ENCODE measurements around the gene FKBP5.

Gene FKBP5

DNA sequence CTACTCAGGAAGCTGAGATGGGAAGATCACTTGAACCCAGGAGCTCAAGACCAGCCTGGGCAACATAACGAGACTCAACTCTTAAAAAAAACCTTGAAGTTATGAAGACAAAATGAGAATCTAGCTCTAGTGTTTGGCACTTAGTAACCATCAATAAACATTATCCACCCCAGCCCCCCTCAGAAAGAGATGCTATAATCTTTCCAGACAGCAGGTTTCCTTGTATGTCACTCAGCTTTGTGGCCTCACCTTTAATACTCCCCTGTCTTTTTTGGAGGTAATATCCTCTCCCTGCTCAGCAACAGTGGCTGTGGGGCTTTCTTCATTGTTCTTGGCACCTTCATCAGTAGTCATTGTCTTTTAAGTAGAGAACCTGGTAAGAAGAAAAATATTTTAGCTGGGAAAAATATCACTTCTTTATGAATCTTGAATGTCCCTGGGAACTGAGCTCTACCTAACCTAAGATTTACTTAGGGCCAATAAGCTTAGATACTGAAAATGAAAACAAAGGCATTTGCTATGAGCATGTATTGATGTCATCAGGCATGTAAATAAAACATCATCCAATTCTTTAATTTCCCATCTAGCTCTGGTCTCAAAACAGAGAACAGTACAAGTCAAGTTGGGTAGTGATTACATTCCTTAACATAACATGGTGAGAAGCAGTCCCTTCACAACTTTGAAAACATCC lies 46.1 kb downstream of the FKBP5 start:
- Mint-ChIP-seq H3K36me3 (ENCODE audit: low read depth) (peaks cover 24% of the 10 kb centered on the region), H3K9me3 (no peaks in the 10 kb centered on the region), H3K4me3 (no peak overlapping the region), H3K27ac (peak overlapping the region; percentile 9), H3K4me1 (ENCODE audit: low read depth) (peaks cover 42% of the 10 kb centered on the region), H3K27me3 (ENCODE audit: low read depth) (no peaks in the 10 kb centered on the region)

DNA sequence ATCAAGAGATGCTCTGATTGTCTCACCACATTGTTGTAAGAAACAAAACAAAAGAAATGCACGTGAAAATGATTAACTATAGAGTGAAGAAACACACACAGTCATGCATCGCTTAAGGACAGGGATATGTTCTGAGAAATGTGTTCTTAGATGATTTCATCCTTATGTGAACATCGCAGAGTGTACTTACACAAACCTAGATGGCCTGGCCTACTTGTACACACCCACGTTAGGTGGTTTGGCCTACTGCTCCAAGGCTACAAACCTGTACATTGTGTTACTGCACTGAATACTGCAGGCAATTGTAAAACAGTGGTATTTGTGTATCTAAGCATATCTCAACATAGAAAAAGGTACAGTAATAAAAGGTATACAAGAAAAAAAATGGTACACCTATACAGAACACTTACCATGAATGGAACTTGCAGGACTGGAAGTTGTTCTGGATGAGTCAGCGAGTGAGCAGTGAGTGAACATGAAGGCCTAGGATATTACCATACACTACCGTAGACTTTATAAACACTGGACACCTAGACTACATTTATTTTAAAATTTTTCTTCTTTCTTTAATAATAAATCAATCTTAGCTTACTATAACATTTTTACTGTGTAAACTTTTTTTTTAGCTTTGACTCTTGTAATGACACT lies 48.6 kb downstream of the FKBP5 start:
- no peaks in the 10 kb centered on the region for H3K9me3 Mint-ChIP-seq
- H3K27ac Mint-ChIP-seq, result peak overlapping the region; percentile 21
- H3K27me3 Mint-ChIP-seq (ENCODE audit: low read depth), result no peaks in the 10 kb centered on the region
- no peak overlapping the region for H3K4me3 Mint-ChIP-seq
- peaks cover 31% of the 10 kb centered on the region for H3K36me3 Mint-ChIP-seq (ENCODE audit: low read depth)
- peaks cover 42% of the 10 kb centered on the region for H3K4me1 Mint-ChIP-seq (ENCODE audit: low read depth)

DNA sequence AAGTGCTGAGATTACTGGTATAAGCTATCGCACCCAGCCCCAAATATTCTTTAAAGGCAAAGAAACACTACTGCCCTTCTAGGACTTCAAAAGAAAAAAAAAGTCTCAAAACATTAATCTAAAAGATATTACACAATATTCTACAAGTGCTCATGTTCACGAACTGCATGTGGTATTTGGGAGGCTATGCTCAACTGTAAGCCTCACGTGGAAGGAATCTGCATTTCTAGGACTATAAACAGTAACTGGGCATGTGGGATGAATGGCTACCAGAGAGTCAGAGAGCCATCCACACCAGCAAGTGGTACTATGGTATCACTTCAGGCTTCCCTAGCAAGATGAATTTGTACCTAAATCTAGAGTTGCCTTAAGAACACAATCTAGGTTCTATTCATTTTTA lies 50.0 kb downstream of the FKBP5 start:
- no peaks in the 10 kb centered on the region for H3K9me3 Mint-ChIP-seq
- H3K27me3 Mint-ChIP-seq (ENCODE audit: low read depth), result no peaks in the 10 kb centered on the region
- peaks cover 42% of the 10 kb centered on the region for H3K4me1 Mint-ChIP-seq (ENCODE audit: low read depth)
- H3K27ac Mint-ChIP-seq, result no peak overlapping the region
- no peak overlapping the region for H3K4me3 Mint-ChIP-seq
- peaks cover 29% of the 10 kb centered on the region for H3K36me3 Mint-ChIP-seq (ENCODE audit: low read depth)

DNA sequence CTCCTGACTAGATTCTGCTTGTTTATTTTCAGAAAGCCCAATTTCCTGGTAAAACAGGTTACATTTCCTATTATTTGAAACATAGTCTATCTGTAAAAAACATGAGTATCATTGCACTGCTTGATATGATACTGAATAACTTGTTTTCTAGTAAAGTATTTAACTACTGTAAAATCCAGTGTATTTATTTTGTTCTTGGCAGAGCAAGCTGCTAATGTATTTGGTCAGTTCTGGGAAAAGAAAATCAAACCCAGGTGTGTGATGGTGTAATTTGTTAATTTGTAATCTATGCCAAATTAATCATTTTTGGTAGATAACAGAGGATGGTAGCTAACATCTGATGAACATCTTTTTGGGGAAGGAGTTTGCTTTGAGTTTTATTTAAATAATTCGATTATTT lies 50.8 kb downstream of the FKBP5 start:
- Mint-ChIP-seq H3K4me3 (no peak overlapping the region), H3K9me3 (no peaks in the 10 kb centered on the region), H3K4me1 (ENCODE audit: low read depth) (peaks cover 36% of the 10 kb centered on the region), H3K27ac (no peak overlapping the region), H3K27me3 (ENCODE audit: low read depth) (no peaks in the 10 kb centered on the region), H3K36me3 (ENCODE audit: low read depth) (peaks cover 24% of the 10 kb centered on the region)

DNA sequence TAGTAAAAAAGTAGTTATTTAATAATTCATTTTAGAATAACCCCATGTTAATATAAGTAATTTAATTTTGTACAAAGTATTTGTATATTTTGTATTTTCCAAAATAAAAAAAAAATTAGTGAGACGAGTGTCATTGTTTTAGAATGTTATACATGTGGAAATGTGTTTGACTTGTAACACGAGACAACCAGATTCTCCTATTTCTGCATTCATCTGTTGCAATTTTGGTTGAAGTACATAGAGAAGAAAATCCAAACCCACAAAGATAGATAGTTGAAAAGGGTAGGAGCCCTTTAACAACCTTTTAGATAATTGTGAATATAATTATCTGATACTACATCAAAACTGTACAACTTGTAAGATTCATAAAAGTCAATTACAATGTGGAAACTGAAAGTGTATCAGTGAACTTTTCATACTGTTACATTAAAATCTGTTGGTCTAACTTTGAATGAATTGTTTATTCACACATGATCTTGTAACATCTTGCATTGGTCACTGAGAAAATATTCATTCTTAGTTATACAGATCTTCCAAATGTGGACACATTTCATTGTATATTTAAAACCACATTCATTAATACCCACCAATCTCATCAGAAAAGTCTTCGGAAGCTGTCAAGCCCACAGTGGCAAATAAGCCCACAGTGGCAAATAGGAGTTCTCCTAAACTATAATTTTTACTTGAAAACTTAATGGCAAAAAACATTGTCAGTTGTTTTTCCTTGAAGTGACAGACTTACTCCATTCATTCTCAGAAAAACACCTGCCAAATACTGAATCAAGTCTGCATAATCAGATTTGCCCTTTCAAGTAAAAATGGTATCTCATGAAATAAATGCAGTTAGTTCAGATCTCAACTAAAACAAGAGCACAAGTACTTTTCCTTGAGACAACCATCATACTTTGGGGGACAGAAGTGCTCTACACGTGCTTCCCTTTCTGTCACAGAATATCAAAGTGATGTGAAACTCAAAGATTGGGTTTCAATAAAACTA lies 52.8 kb downstream of the FKBP5 start:
- peak overlapping the region; percentile 75 for H3K27ac Mint-ChIP-seq
- peaks cover 32% of the 10 kb centered on the region for H3K4me1 Mint-ChIP-seq (ENCODE audit: low read depth)
- H3K27me3 Mint-ChIP-seq (ENCODE audit: low read depth), result no peaks in the 10 kb centered on the region
- peaks cover 26% of the 10 kb centered on the region for H3K36me3 Mint-ChIP-seq (ENCODE audit: low read depth)
- no peaks in the 10 kb centered on the region for H3K9me3 Mint-ChIP-seq
- no peak overlapping the region for H3K4me3 Mint-ChIP-seq

DNA sequence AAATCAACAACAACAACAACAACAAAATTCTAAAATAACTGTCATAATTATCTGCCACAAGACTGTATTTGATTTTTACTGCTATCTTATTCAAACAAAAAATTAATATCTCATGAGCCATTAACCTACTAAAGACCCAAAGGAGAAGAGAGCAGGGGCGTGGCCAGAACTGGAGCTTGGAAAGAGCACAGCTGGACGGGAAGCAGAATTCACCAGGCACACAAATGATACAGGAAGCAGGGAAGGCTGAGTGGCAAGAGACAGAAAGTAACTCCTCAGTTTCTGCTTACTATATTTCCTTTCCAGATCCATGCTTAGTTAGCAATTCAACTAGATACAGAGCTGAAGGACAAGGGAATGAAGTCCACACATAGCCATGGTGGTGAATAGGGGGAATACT lies 54.4 kb downstream of the FKBP5 start:
- Mint-ChIP-seq H3K4me3 (no peak overlapping the region), H3K36me3 (ENCODE audit: low read depth) (peaks cover 20% of the 10 kb centered on the region), H3K27ac (peak overlapping the region; percentile 49), H3K4me1 (ENCODE audit: low read depth) (peaks cover 22% of the 10 kb centered on the region), H3K27me3 (ENCODE audit: low read depth) (no peaks in the 10 kb centered on the region), H3K9me3 (no peaks in the 10 kb centered on the region)

DNA sequence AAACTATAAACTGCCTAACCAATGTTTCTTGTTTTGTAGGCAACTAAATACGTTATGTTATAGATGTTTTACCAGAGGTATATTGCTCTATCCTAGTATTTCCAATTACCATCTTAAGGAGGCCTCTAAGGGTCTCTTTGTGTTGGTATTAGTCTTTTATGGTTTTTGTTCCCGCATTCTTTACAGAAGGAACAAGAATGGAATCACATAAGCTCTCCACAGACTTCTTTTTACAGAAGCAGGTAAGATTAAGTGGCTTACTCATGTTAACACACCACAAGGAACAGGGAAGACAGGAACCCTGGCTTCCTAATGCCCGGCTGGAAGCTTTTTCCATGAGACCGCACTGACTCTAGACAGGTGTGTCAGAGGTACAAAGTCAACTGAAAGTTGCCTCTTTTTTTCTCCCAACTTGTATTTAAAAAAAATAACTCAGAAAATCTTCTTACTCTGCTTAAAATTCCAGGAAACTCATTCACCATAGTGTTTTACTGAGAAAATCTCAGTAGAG lies 55.1 kb downstream of the FKBP5 start:
- Mint-ChIP-seq H3K36me3 (ENCODE audit: low read depth) (peaks cover 23% of the 10 kb centered on the region), H3K27me3 (ENCODE audit: low read depth) (no peaks in the 10 kb centered on the region), H3K4me3 (no peak overlapping the region), H3K27ac (no peak overlapping the region), H3K9me3 (no peaks in the 10 kb centered on the region), H3K4me1 (ENCODE audit: low read depth) (peaks cover 20% of the 10 kb centered on the region)

DNA sequence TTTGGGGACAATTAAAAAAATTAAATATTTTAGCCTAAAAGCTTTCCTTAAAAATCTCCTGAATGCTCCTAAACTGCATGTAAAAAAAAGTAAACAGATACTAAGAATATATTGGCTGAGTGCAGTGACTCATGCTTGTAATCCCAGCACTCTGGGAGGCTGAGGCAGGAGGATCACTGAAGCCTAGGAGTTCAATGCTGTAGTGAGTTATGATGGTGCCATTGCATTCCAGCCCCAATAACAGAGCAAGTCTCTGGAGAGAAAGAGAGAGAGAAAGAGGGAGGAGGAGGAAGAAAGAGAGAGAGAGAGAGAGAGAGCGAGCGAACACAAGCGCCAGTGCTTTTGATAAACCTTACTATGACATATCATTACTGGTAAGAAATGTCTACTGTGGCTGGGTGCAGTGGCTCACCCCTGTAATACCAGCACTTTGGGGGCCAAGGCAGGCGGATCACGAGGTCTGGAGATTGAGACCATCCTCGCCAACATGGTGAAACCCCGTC lies 58.8 kb downstream of the FKBP5 start:
- H3K9me3 Mint-ChIP-seq, result no peaks in the 10 kb centered on the region
- no peak overlapping the region for H3K4me3 Mint-ChIP-seq
- H3K27ac Mint-ChIP-seq, result no peak overlapping the region
- peaks cover 14% of the 10 kb centered on the region for H3K36me3 Mint-ChIP-seq (ENCODE audit: low read depth)
- H3K4me1 Mint-ChIP-seq (ENCODE audit: low read depth), result peaks cover 10% of the 10 kb centered on the region
- H3K27me3 Mint-ChIP-seq (ENCODE audit: low read depth), result no peaks in the 10 kb centered on the region

DNA sequence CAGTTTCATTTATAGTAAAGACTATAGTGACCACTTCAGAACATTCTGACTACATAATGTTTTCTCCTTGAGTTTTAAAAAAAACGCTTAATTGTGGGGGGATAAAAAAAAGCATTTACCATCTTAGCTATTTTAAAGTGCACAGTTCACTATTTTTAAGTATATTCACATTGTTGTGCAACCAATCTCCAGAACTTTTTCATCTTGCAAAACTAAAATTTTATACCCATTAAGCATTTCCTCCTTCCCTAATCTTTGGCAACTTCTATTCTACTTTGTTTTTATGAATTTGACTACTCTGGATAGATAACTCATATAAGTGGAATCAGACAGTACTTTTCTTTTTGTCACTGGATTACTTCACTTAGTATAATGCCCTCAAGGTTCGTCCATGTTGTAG lies 62.3 kb downstream of the FKBP5 start:
- no peak overlapping the region for H3K27ac Mint-ChIP-seq
- no peaks in the 10 kb centered on the region for H3K27me3 Mint-ChIP-seq (ENCODE audit: low read depth)
- peaks cover 10% of the 10 kb centered on the region for H3K36me3 Mint-ChIP-seq (ENCODE audit: low read depth)
- no peaks in the 10 kb centered on the region for H3K9me3 Mint-ChIP-seq
- peaks cover 17% of the 10 kb centered on the region for H3K4me1 Mint-ChIP-seq (ENCODE audit: low read depth)
- no peak overlapping the region for H3K4me3 Mint-ChIP-seq

DNA sequence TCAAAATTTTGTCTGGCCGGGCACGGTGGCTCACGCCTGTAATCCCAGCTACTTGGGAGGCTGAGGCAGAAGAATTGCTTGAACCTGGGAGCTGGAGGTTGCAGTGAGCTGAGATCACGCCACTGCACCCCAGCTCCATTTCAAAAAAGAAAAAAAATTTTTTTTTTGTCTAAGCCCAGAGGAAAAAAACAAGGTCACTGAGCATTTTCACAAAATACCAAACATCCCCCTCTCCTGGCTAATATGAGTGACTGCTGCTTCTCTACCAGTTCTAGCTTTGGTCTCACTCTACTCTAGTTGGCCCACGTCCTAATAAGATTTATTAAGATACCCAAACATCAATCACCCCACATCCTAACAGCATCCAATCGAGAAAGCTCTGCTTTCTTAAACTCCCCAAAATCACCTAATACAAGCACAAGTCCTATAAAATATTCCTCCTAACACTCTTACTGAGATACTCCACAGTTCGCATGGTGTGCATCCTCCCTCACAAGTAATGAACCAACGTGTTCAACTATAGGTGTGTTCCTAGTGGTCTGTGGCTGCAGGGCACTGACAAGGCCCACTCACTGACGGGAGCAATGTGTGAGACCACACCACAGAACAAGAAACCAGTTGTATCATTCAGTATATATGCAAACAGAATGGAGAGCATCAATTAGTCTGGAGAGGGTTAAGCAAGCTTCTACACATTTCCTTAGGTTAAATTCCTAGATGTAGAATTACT lies 64.2 kb downstream of the FKBP5 start:
- Mint-ChIP-seq H3K27ac (no peak overlapping the region), H3K4me3 (no peak overlapping the region), H3K9me3 (no peaks in the 10 kb centered on the region), H3K36me3 (ENCODE audit: low read depth) (peaks cover 12% of the 10 kb centered on the region), H3K27me3 (ENCODE audit: low read depth) (no peaks in the 10 kb centered on the region), H3K4me1 (ENCODE audit: low read depth) (peaks cover 15% of the 10 kb centered on the region)

DNA sequence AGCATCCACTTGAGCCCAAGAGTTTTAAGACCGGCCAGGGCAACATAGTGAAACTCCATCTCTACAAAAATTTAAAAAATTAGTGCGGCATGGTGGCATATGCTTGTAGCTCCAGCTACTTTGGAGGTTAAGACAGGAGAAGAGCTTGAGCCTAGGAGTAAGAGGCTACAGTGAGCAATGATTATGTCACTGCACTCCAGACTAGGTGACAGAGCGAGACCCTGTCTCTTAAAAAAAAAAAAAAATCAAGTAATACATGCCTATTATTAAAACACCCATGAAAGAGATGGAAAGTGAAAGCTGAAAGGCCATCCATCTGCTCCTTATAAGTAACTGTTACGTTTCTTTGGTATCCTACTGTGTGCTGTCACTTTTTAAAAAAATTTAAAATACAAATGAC lies 66.4 kb downstream of the FKBP5 start:
- H3K27ac Mint-ChIP-seq, result no peak overlapping the region
- H3K4me1 Mint-ChIP-seq (ENCODE audit: low read depth), result peaks cover 15% of the 10 kb centered on the region
- H3K36me3 Mint-ChIP-seq (ENCODE audit: low read depth), result peaks cover 21% of the 10 kb centered on the region
- no peaks in the 10 kb centered on the region for H3K9me3 Mint-ChIP-seq
- H3K4me3 Mint-ChIP-seq, result no peak overlapping the region
- H3K27me3 Mint-ChIP-seq (ENCODE audit: low read depth), result no peaks in the 10 kb centered on the region

DNA sequence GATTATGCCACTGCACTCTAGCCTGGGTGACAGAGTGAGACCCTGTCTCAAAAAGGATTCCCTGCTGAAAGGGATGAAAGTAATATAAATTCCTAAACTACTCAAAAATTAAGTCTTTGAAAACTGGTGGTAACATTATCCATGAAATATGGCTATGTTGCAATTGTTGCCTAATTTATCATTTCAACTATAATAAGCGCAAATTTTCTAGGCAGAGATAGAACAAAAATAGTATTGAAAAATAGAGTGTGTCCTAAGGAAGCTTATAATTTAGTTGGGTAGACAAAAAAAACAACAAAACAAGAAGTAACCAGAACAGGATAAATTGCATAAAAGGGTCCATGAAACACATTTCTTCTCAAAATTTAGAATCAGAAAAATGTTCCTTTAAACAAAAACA lies 68.0 kb downstream of the FKBP5 start:
- peaks cover 20% of the 10 kb centered on the region for H3K36me3 Mint-ChIP-seq (ENCODE audit: low read depth)
- no peaks in the 10 kb centered on the region for H3K27me3 Mint-ChIP-seq (ENCODE audit: low read depth)
- H3K9me3 Mint-ChIP-seq, result no peaks in the 10 kb centered on the region
- H3K4me3 Mint-ChIP-seq, result no peak overlapping the region
- H3K27ac Mint-ChIP-seq, result peak overlapping the region; percentile 26
- H3K4me1 Mint-ChIP-seq (ENCODE audit: low read depth), result peaks cover 12% of the 10 kb centered on the region

DNA sequence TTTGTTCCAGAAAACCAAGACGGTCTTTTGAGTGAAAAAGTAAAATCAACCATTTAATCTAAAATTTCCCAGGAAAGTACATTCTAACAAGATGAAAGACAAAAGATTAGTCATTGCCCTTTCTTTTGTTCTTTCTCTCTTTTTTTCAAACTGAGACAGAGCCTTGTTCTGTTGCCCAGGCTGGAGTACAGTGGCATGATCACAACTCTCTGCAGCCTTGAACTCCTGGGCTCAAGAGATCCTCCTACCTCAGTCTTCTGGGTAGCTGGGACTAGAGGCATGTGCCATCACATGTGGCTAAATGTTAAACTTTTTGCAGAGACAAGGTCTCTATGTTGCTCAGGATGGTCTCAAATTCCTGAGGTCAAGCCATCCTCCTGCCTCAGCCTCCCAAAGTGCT lies 75.0 kb downstream of the FKBP5 start:
- Mint-ChIP-seq H3K9me3 (peaks cover 6% of the 10 kb centered on the region), H3K27ac (no peak overlapping the region), H3K4me3 (no peak overlapping the region), H3K36me3 (ENCODE audit: low read depth) (peaks cover 55% of the 10 kb centered on the region), H3K27me3 (ENCODE audit: low read depth) (no peaks in the 10 kb centered on the region), H3K4me1 (ENCODE audit: low read depth) (peaks cover 20% of the 10 kb centered on the region)

DNA sequence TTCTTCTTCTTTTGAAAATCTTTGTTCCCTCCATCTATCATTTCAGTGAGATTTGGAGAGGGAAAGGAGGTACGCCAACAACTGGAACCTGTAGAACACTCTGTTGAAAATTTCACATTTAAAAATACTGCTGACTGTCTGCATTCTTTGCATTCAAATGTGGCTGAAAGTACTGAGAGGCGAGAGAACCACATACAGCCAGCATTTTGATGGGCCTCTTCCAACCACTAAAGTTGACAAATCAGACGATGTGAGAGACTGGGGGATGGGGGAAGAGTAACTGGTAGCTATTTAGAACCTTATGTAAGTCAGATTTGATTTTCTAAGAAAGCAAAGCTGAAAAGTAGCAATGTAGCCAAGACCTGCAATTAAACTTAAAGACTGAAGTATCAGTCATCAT lies 77.5 kb downstream of the FKBP5 start:
- peaks cover 20% of the 10 kb centered on the region for H3K4me1 Mint-ChIP-seq (ENCODE audit: low read depth)
- H3K9me3 Mint-ChIP-seq, result peaks cover 6% of the 10 kb centered on the region
- H3K27me3 Mint-ChIP-seq (ENCODE audit: low read depth), result no peaks in the 10 kb centered on the region
- H3K27ac Mint-ChIP-seq, result peak overlapping the region; percentile 67
- H3K4me3 Mint-ChIP-seq, result peak overlapping the region; percentile 27
- peaks cover 51% of the 10 kb centered on the region for H3K36me3 Mint-ChIP-seq (ENCODE audit: low read depth)
